GM18520 (cell line): ENCODE data around the gene ZNF816.
A peak's percentile ranks its signal among the peaks of the same experiment; 100 is the strongest.
"Not testable (repeated sequence)": the region's sequence is repeated elsewhere in the genome, so short reads cannot be mapped to it uniquely, and the experiment has no call there.

Experiments
- ATAC-seq: cut with Tn5 transposase; IDR thresholded peaks from one replicate; pipeline ENCODE4 v1.9.1; 2021; ENCODE audit not compliant: unreplicated experiment

The ZNF816 gene

GRCh38 chr19:52961981-52962380, 700 bp downstream of the ZNF816 start:
- ATAC-seq: no peak

GRCh38 chr19:52959613-52960295, 2.9 kb downstream of the ZNF816 start:
- no peak for ATAC-seq

GRCh38 chr19:52957591-52957990, 5.1 kb downstream of the ZNF816 start:
- no peak for ATAC-seq

- no peak for ATAC-seq
Measured at GRCh38 chr19:52956917-52957316, 5.8 kb downstream of the ZNF816 start.

- ATAC-seq: no peak
Measured at GRCh38 chr19:52949422-52949821, 13.3 kb downstream of the ZNF816 start.

- ATAC-seq: no peak
Measured at GRCh38 chr19:52948025-52948770, 14.5 kb downstream of the ZNF816 start.

- ATAC-seq: no peak
Measured at GRCh38 chr19:52946322-52947310, 16.1 kb downstream of the ZNF816 start.

GRCh38 chr19:52945652-52946321, 16.9 kb downstream of the ZNF816 start:
- ATAC-seq: no peak

- ATAC-seq: not testable (repeated sequence)
Measured at GRCh38 chr19:52944703-52945493, 17.8 kb downstream of the ZNF816 start.

GRCh38 chr19:52943884-52944643, 18.6 kb downstream of the ZNF816 start:
- ATAC-seq: no peak

GRCh38 chr19:52943134-52943883, 19.4 kb downstream of the ZNF816 start:
- no peak for ATAC-seq

- peak; percentile 92 for ATAC-seq
Measured at GRCh38 chr19:52942386-52943133, 20.1 kb downstream of the ZNF816 start.

GRCh38 chr19:52941941-52942385, 20.7 kb downstream of the ZNF816 start:
- no peak for ATAC-seq

- not testable (repeated sequence) for ATAC-seq
Measured at GRCh38 chr19:52941523-52941922, 21.2 kb downstream of the ZNF816 start.

GRCh38 chr19:52940905-52941304, 21.8 kb downstream of the ZNF816 start:
- ATAC-seq: not testable (repeated sequence)

GRCh38 chr19:52938761-52939160, 23.9 kb downstream of the ZNF816 start:
- no peak for ATAC-seq

- ATAC-seq: no peak
Measured at GRCh38 chr19:52936954-52937325, 25.7 kb downstream of the ZNF816 start.
